Right lobe of liver (tissue), 4 donors: ENCODE data around the gene KCNT1.

ENCODE experiments used
- CTCF ChIP-seq, 4 donors: fragments of 200-600 bp in 3 of 4; fragments of 450-650 bp in 1 of 4; IDR thresholded peaks; one replicate each; pipeline versions ENCODE4 v1.5.1 to v1.8.0; 2016 to 2022; ENCODE audit warnings: antibody characterized with exemption in 4 of 4, mild to moderate bottlenecking in 2 of 4
- POLR2A ChIP-seq: fragments of 450-650 bp; IDR thresholded peaks from one replicate; pipeline ENCODE4 v1.6.1; 2017; ENCODE audit warnings: antibody characterized with exemption, mild to moderate bottlenecking
- donor health status: DM: no; HTN: no; CAD: no.
- donor health status: DM: no; HTN: no; CAD: no.
- donor health status: DM: no; HTN: yes; CAD: no.

DNA sequence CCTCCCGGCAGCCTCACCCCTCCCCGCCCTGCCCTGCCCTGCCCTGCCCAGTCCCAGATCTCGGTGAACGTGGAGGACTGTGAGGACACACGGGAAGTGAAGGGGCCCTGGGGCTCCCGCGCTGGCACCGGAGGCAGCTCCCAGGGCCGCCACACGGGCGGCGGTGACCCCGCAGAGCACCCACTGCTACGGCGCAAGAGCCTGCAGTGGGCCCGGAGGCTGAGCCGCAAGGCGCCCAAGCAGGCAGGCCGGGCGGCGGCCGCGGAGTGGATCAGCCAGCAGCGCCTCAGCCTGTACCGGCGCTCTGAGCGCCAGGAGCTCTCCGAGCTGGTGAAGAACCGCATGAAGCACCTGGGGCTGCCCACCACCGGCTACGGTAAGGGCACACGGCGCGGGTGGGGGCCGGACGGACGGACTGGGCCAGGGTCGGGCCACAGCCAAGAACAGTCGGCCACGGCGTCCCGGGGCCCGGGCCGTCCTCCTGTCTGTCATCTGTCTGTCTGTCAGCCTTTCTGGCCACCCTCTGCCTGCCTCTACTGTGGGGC lies 84.2 kb downstream of the KCNT1 start:
- TF ChIP-seq CTCF (IDR thresholded peaks at IDR 0.05) (no peak), POLR2A (no peak)
